Uterus (tissue), 4 donors: ENCODE results near the gene IFNAR1. TPM values are rescaled to one million over a fixed set of nuclear protein-coding genes. Genes with fewer than 3 reads are reported as not detected.

Experiments
- DNase-seq, 2 donors: peaks; one replicate each; pipeline ENCODE4 v3.0.0-alpha.2; 2019 to 2020
- H3K27ac ChIP-seq, 2 donors: fragments of 200-600 bp; sonication (generic); 1 replicate in 1 of 2; 2 replicates in 1 of 2; pipeline ENCODE4 v1.5.1; 2016 to 2018
- H3K27me3 ChIP-seq, 2 donors: fragments of 200-600 bp; sonication (generic); one replicate each; pipeline ENCODE4 v1.5.1; 2018 to 2019; ENCODE audit warnings: control low read depth in 1 of 2
- H3K36me3 ChIP-seq, 2 donors: fragments of 200-600 bp; sonication (generic); one replicate each; pipeline ENCODE4 v1.5.1; 2019; ENCODE audit warnings: control low read depth in 1 of 2
- H3K4me1 ChIP-seq, 2 donors: fragments of 200-600 bp; sonication (generic); one replicate each; pipeline ENCODE4 v1.5.1; 2018 to 2019; ENCODE audit warnings: control low read depth in 1 of 2
- H3K4me3 ChIP-seq, 2 donors: fragments of 200-600 bp; sonication (generic); 1 replicate in 1 of 2; 2 replicates in 1 of 2; pipeline ENCODE4 v1.5.1; 2018 to 2019; ENCODE audit warnings: mild to moderate bottlenecking in 1 of 2
- H3K9me3 ChIP-seq, 2 donors: fragments of 200-600 bp; sonication (generic); one replicate each; pipeline ENCODE4 v1.5.1; 2019; ENCODE audit warnings: control low read depth in 1 of 2
- CTCF ChIP-seq, 4 experiments: fragments of 200-600 bp in 2 of 4; fragments of 450-650 bp in 2 of 4; sonication (generic) in 2 of 4; IDR thresholded peaks; one replicate each; pipeline ENCODE4 v1.5.1; 2016 to 2019; ENCODE audit warnings: antibody characterized with exemption in 4 of 4, mild to moderate bottlenecking in 2 of 4, moderate library complexity in 1 of 4
- POLR2A ChIP-seq, 2 donors: fragments of 450-650 bp; IDR thresholded peaks; one replicate each; pipeline ENCODE4 v1.6.1; 2016; ENCODE audit warnings: antibody characterized with exemption in 2 of 2, mild to moderate bottlenecking in 1 of 2, moderate library complexity in 1 of 2
- intact Hi-C: fragments of 100-400 bp; cut with DNase I; formaldehyde crosslinking; loops from one replicate; pipeline ENCODE4 v1.15.1; 2023; ENCODE audit warnings: low total_unique reads
- total RNA-seq, 4 donors: library from RNA; depleted of rRNA in 3 of 4; stranded (reverse); fragments of >200 nt in 3 of 4; gene quantifications; one replicate each; pipeline versions ENCODE4 v1.1.0 to v1.2.4, GENCODE V29; 2014 to 2023
- donor health status: DM: yes; HTN: yes; CAD: no.

Gene IFNAR1
- total RNA-seq, 4 donors from 2014 or later, result 26.8 to 115 (median 39.3) TPM

- Histone ChIP-seq H3K9me3 (no peaks in the 10 kb centered on the region), H3K4me1 (no peaks in the 10 kb centered on the region), H3K4me3 (no peak overlapping the region), H3K27me3 (no peaks in the 10 kb centered on the region), H3K36me3 (no peaks in the 10 kb centered on the region), H3K27ac (no peak overlapping the region)
- no peak for DNase-seq
- TF ChIP-seq CTCF (IDR thresholded peaks at IDR 0.05) (no peak), POLR2A (IDR thresholded peaks at IDR 0.05) (no peak)
- intact Hi-C loops, result no loop called here
Measured at GRCh38 chr21:33348706-33349105, 23.9 kb downstream of the IFNAR1 start.

GRCh38 chr21:33350676-33351075 lies 25.9 kb downstream of the IFNAR1 start:
- no peaks in the 10 kb centered on the region for H3K9me3 ChIP-seq
- H3K27me3 ChIP-seq, result no peaks in the 10 kb centered on the region
- no peak for TF ChIP-seq POLR2A (IDR thresholded peaks at IDR 0.05)
- TF ChIP-seq CTCF (IDR thresholded peaks at IDR 0.05), result no peak
- no peaks in the 10 kb centered on the region for H3K36me3 ChIP-seq
- no peak for DNase-seq
- H3K4me3 ChIP-seq, result no peak overlapping the region
- intact Hi-C loops, result no loop called here
- no peaks in the 10 kb centered on the region for H3K4me1 ChIP-seq
- H3K27ac ChIP-seq, result no peak overlapping the region

GRCh38 chr21:33355355-33355754 lies 30.6 kb downstream of the IFNAR1 start:
- Histone ChIP-seq H3K4me3 (no peak overlapping the region), H3K27ac (no peak overlapping the region), H3K36me3 (no peaks in the 10 kb centered on the region), H3K27me3 (no peaks in the 10 kb centered on the region), H3K9me3 (no peaks in the 10 kb centered on the region), H3K4me1 (peaks cover 0 to 5% of the 10 kb centered on the region in 2 donors)
- TF ChIP-seq CTCF (IDR thresholded peaks at IDR 0.05) (no peak), POLR2A (IDR thresholded peaks at IDR 0.05) (no peak)
- no peak for DNase-seq
- intact Hi-C loops, result no loop called here

GRCh38 chr21:33355996-33356395 lies 31.2 kb downstream of the IFNAR1 start:
- Histone ChIP-seq H3K36me3 (no peaks in the 10 kb centered on the region), H3K27me3 (no peaks in the 10 kb centered on the region), H3K27ac (no peak overlapping the region), H3K9me3 (no peaks in the 10 kb centered on the region), H3K4me3 (no peak overlapping the region), H3K4me1 (peaks cover 0 to 5% of the 10 kb centered on the region in 2 donors)
- intact Hi-C loops, result no loop called here
- no peak for TF ChIP-seq POLR2A (IDR thresholded peaks at IDR 0.05)
- no peak for TF ChIP-seq CTCF (IDR thresholded peaks at IDR 0.05)
- DNase-seq, result no peak

- Histone ChIP-seq H3K27me3 (no peaks in the 10 kb centered on the region), H3K4me3 (no peak overlapping the region), H3K9me3 (no peaks in the 10 kb centered on the region), H3K36me3 (no peaks in the 10 kb centered on the region), H3K27ac (no peak overlapping the region), H3K4me1 (peaks cover 0 to 11% of the 10 kb centered on the region in 2 donors)
- intact Hi-C loops, result no loop called here
- DNase-seq, result no peak
- TF ChIP-seq POLR2A (IDR thresholded peaks at IDR 0.05) (no peak), CTCF (IDR thresholded peaks at IDR 0.05) (no peak)
Measured at GRCh38 chr21:33357177-33357576, 32.4 kb downstream of the IFNAR1 start.
